UCSD-AML1 (cell line): ENCODE results near the gene PRRC1.
"Not testable (repeated sequence)": the region's sequence is repeated elsewhere in the genome, so short reads cannot be mapped to it uniquely, and the experiment has no call there.

Experiments used
- DNase-seq: peaks from one replicate; lab custom pipeline; 2025; ENCODE audit not compliant: unreplicated experiment; lab: John Stamatoyannopoulos, UW

Gene PRRC1

DNA sequence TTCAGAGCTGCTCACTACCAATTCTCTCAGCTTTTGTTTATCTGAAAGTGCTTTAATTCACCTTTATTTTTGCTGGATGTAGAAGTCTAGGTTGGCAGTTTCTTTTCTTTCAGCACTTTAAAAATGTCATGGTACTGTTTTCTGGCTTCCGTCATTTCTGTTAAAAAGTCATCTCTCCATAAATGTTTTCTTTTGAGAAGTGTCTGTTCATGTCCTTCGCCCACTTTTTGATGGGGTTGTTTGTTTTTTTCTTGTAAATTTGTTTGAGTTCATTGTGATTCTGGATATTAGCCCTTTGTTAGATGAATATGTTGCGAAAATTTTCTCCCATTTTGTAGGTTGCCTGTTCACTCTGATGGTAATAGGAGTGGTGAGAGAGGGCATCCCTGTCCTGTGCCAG is 23.1 kb downstream of the PRRC1 start:
- not testable (repeated sequence) for DNase-seq

GRCh38 chr5:127545249-127545648 is 27.8 kb downstream of the PRRC1 start:
- DNase-seq: not testable (repeated sequence)

DNA sequence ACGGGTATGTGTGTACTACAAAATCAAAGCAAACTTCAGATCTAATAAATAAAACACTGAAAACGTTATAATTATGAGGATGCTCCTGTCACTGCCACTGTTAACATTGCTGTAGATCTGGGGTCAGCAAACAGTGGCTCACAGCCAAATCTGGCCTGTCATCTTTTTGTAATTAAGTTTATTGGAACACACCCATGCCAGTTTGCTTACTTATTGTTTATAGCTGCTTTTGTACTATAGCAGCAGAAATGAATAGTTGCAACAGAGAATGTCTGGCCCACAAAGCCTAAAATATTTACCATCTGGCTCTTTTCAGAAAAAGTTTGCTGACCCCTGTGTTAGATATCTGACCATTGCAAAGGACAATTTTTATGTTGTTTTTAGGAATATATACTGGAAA is 32.1 kb downstream of the PRRC1 start:
- no peak for DNase-seq

DNA sequence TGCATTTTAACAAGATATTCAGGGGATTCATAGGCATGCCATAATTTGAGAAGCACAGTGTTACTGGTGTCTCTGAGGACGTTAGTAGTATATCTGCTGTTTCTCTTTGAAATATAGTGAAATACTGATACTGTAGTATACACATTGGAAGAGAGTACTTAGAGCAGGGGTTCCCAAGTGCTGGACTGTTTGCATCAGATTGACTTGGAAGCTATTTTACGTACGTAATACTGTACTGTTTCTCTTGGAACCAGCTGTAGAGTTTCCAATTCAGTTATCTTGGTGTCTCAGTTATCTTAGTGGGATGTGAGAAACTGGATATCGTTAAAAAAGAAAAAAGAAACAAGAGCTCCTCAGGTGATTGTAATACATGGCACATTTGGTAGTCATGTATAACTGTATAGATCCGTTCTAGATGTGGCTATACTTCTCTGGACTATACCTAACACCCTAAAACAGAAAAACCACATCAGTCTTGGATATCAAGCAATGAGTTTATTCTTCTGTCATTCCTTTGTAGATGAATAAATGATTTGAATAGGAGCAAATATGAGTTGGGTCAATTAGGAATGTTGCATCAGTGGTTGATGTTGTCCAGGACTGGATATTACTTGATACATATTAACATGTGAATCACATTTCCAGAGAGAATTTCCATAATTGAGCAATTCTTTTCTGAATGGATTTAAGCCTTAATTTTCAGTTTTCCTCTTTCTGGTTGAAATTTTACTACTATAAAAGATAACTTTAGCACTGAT is 33.4 kb downstream of the PRRC1 start:
- DNase-seq: no peak

DNA sequence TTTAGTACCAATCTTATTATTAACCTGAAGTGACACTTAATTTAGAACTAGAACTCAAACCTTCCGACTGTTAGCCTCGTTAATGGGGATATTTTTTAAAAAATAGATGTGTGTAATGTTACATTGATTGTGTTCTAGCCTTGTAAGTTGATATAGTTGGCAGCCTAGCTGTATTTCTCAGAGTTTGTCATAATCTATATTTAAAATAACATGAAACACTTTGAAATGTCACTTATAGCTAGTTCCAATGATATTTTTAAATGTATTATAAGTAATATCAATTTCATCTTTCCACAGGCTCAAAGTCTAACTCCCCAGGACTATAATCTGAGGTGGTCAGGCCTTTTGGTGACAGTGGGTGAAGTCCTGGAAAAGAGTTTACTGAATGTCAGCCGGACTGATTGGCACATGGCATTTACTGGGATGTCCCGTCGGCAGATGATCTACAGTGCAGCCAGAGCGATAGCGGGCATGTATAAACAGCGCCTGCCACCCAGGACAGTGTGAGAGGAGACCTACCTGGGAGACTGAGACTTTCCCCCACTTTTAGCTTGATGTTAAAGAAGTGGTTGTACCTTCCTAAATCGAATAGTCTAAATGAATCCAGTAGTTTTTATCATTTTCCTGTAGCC is 34.1 kb downstream of the PRRC1 start:
- DNase-seq: no peak

GRCh38 chr5:127555826-127556225 is 38.4 kb downstream of the PRRC1 start:
- DNase-seq: no peak

GRCh38 chr5:127556609-127557334 is 39.3 kb downstream of the PRRC1 start:
- DNase-seq: no peak

GRCh38 chr5:127558273-127558672 is 40.8 kb downstream of the PRRC1 start:
- no peak for DNase-seq

DNA sequence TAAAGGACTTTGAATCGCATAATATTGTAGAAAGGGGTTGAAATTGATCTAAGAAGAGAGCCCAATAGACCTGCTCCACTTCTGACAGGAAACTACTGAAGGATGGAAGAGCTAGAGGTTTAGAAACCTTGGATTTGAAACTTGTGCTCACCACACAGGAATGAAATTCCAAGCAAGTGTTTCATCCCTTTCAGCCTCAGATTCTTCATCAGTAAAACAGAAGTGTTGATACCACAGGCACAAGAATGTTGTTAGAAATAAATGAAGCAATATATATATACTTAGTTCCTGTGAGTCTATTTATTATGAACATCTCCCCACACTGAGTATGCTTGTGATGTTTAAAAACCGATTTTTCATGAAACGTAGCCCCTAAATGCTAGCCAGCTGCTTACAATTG is 43.8 kb downstream of the PRRC1 start:
- no peak for DNase-seq

DNA sequence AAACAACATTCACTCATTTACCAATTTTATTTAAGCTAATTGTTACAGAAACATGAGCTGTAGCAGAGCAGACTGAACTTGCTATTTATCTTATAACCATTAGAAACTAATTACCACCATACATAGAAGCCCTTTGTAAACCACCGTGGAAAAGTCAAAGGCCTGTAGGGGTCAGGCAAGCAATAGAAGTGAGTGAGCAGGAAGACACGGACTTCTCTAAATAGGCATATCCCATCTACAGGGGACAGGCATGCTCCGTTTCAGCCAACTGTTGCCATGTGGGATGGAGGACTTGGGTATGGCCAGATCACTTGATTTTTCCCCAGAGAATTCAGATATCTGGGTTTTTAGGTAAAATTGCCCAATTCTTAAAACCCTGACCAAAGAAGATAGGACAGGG is 44.8 kb downstream of the PRRC1 start:
- DNase-seq: no peak

DNA sequence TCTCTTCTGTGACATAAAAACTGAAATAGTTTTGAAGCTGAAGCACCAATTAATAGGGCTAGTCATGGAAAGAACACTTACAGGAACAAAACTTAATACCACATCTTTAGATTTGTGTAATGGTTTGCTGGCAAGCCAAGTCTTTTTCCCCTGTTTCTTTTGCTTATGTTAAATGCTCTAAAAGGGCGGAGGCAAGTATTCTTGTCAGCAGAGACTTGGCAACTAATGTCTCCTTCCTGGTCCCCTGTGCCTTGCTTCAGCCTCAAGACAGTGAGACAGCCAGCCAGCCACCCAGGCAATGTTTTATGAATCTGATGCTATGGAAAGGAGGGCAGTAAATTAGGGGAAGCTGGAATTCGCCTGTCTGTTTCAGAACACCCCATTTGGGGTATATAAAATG is 45.7 kb downstream of the PRRC1 start:
- DNase-seq: no peak

DNA sequence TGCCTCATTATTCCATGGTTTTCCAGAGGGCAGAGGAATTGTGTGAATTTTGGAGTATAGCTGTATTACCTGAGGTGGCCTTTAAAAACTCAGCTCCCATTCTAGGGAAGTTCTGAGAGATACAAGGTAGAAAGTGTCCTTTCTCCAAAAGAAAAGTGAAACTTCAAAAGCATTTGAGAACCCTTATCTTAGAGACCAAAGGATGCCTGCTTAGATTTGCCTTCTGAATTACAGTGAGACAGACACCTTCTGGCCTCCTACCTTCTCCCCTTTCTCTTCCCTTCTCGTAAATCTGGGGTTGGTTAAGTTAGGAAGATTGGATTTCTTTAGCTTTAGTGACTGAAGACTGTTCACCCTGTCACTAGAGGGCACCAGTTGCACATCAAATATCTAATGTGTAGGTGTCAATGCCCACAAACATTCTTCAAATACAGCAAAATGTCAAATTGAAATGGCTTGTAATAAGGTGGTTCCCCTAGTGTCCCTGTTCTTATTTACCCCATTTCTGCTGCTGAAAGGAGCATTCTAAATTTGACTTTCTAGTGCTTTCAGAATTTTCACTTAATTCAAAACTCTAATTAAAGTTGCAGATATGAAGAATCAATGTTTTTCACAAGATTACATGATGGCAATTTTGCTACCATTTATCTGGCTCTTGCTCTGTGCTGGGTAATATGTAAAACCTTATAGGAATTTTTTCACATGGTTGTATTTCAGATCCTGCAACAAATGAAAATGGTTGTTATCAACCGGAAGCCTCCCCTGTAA is 46.7 kb downstream of the PRRC1 start:
- DNase-seq: no peak

GRCh38 chr5:127565586-127566270 is 48.3 kb downstream of the PRRC1 start:
- DNase-seq: no peak

- no peak for DNase-seq
Measured at GRCh38 chr5:127567026-127567768, 49.8 kb downstream of the PRRC1 start.

DNA sequence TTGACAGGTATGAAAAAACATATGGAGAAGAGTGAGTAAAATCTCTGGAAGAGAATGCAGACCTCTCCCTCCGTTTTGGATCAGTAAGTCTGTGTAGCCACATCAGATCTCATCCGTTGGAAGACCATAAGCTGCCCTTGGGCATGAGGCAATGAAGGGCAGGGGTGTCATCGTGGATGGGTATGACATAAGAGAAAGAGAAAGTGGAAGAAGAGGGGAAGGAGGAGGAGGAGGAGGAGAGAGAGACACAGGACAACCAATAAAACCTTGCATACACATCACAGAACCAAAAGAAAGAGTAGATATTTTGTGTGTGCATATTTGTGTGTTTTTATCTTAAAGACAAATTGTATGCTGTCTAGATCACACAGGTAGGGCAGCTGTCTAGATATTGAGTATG is 50.7 kb downstream of the PRRC1 start:
- no peak for DNase-seq

- DNase-seq: not testable (repeated sequence)
Measured at GRCh38 chr5:127569471-127569870, 52.0 kb downstream of the PRRC1 start.

GRCh38 chr5:127571314-127572131 is 54.1 kb downstream of the PRRC1 start:
- DNase-seq: no peak

DNA sequence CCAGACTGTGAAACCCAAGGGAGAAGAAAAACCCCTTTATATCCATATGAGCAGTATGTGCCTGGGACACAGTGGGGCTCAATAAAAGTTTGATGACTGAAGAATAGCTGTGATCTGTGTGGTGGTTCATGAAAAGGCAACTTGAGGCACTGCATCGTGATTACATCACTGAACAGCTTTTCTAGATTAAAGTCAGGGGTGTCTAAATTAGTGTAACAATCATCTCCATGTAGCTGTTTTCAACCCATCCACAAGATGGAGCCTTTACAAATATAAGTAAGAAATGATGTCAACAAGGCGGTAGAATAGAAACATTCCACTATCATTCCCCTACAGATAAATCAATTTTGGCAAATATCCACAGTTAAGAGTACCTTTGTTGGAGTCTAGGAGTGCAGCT is 55.5 kb downstream of the PRRC1 start:
- DNase-seq: no peak
